ENCODE results near the gene ZFR.
"Not testable (repeated sequence)": the region's sequence is repeated elsewhere in the genome, so short reads cannot be mapped to it uniquely, and the experiment has no call there.

ZFR gene

DNA sequence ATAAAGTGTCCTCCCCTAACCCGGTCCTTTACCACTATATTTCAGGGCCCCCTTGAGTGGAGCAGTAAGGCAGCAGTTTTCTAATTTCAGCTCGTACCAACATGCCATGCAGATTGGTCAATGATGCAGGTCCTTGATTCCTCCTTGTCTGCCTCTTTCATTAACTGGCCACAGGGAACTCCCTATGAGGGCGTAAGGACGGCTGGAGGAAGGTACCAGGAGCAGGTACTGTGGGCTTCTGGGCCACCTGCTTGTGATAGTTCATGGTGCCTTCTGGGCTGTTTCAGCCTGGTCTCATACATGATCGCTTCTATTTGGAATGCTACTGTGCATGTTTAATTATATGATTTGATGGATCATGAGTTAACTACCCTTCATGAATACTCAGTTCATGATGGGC is 9.4 kb upstream of the ZFR start:
- Histone ChIP-seq H3K9me3 (ENCODE audit: control insufficient read depth in 5 of 5, low read length in 5 of 5) (peaks cover 0 to 4% (median 0%) of the 10 kb centered on the region in 5 donors), H3K4me1 (ENCODE audit: control insufficient read depth in 5 of 5, insufficient read depth in 5 of 5, low read length in 5 of 5) (no peaks in the 10 kb centered on the region), H3K9ac (ENCODE audit: low read length in 5 of 5) (no peak overlapping the region), H3K27ac (ENCODE audit: low read depth, low read length) (no peak overlapping the region), H3K36me3 (ENCODE audit: control insufficient read depth in 5 of 5, insufficient read depth in 5 of 5, low read length in 5 of 5) (no peaks in the 10 kb centered on the region), H3K27me3 (ENCODE audit: control insufficient read depth in 5 of 5, insufficient read depth in 4 of 5, low read length in 5 of 5) (no peaks in the 10 kb centered on the region), H3K4me3 (ENCODE audit: low read depth in 1 of 5, low read length in 5 of 5) (no peak overlapping the region)

DNA sequence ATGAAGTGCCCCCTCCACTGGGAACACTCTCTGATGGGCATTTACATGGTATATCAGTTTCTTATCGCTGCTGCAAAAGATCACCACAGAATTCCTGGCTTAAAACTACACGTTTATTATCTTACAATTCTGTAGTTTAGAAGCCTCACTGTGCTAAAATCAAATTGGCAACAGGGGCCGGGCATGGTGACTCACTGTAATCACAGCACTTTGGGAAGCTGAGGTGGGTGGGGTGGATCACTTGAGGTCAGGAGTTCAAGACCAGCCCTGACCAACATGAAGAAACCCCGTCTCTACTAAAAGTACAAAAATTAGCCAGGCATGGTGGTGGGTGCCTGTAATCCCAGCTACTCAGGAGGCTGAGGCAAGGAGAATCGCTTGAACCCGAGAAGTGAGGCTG is 7.8 kb upstream of the ZFR start:
- H3K4me3 ChIP-seq (ENCODE audit: low read depth in 1 of 5, low read length in 5 of 5); H3K4me1 ChIP-seq (ENCODE audit: control insufficient read depth in 5 of 5, insufficient read depth in 5 of 5, low read length in 5 of 5); H3K9ac ChIP-seq (ENCODE audit: low read length in 5 of 5); H3K36me3 ChIP-seq (ENCODE audit: control insufficient read depth in 5 of 5, insufficient read depth in 5 of 5, low read length in 5 of 5); H3K27ac ChIP-seq (ENCODE audit: low read depth, low read length); H3K27me3 ChIP-seq (ENCODE audit: control insufficient read depth in 5 of 5, insufficient read depth in 4 of 5, low read length in 5 of 5); H3K9me3 ChIP-seq (ENCODE audit: control insufficient read depth in 5 of 5, low read length in 5 of 5): not testable (repeated sequence)

DNA sequence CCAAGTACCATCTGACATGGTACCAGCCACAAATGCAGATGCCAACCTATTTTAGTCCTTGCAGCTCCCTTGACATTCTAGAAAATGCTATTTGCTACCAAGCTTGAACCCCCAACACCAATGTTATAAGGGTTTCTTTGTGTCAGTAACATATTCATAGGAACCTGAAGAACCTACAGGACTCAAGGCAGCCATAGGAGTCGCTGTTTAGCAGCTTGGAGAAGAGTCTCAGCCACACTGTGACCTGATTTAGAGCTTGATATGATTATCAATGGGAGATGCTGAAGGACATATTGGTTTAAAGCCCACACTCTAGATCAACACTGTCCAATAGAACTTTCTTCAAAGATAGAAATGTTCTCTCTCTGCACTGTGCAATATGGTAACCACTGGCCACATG is 6.4 kb upstream of the ZFR start:
- H3K36me3 ChIP-seq (ENCODE audit: control insufficient read depth in 5 of 5, insufficient read depth in 5 of 5, low read length in 5 of 5): no peaks in the 10 kb centered on the region
- H3K9me3 ChIP-seq (ENCODE audit: control insufficient read depth in 5 of 5, low read length in 5 of 5): no peaks in the 10 kb centered on the region
- no peaks in the 10 kb centered on the region for H3K27me3 ChIP-seq (ENCODE audit: control insufficient read depth in 5 of 5, insufficient read depth in 4 of 5, low read length in 5 of 5)
- no peaks in the 10 kb centered on the region for H3K4me1 ChIP-seq (ENCODE audit: control insufficient read depth in 5 of 5, insufficient read depth in 5 of 5, low read length in 5 of 5)
- no peak overlapping the region for H3K4me3 ChIP-seq (ENCODE audit: low read depth in 1 of 5, low read length in 5 of 5)
- H3K27ac ChIP-seq (ENCODE audit: low read depth, low read length): no peak overlapping the region
- H3K9ac ChIP-seq (ENCODE audit: low read length in 5 of 5): no peak overlapping the region

DNA sequence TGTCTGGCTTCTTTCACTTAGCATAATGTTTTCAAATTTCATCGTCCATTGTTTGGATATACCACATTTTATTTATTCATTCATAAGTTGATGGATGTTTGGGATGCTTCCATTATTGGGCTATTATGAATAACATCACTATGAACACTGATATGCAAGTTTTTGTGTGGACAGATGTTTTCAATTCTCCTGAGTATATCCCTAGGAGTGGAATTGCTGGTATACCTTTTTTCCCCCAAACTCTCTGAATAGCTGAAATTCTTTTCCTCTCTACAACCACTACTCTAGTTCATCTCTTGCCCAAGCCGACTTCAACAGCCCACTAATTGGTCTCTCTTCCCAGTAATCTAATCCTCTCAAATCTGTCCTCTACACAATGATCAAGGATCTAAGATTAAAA is 4.7 kb upstream of the ZFR start:
- H3K4me1 ChIP-seq (ENCODE audit: control insufficient read depth in 5 of 5, insufficient read depth in 5 of 5, low read length in 5 of 5): peaks cover 0 to 7% (median 4%) of the 10 kb centered on the region in 5 donors
- no peaks in the 10 kb centered on the region for H3K9me3 ChIP-seq (ENCODE audit: control insufficient read depth in 5 of 5, low read length in 5 of 5)
- no peaks in the 10 kb centered on the region for H3K27me3 ChIP-seq (ENCODE audit: control insufficient read depth in 5 of 5, insufficient read depth in 4 of 5, low read length in 5 of 5)
- H3K27ac ChIP-seq (ENCODE audit: low read depth, low read length): no peak overlapping the region
- H3K4me3 ChIP-seq (ENCODE audit: low read depth in 1 of 5, low read length in 5 of 5): no peak overlapping the region
- H3K36me3 ChIP-seq (ENCODE audit: control insufficient read depth in 5 of 5, insufficient read depth in 5 of 5, low read length in 5 of 5): no peaks in the 10 kb centered on the region
- no peak overlapping the region for H3K9ac ChIP-seq (ENCODE audit: low read length in 5 of 5)

DNA sequence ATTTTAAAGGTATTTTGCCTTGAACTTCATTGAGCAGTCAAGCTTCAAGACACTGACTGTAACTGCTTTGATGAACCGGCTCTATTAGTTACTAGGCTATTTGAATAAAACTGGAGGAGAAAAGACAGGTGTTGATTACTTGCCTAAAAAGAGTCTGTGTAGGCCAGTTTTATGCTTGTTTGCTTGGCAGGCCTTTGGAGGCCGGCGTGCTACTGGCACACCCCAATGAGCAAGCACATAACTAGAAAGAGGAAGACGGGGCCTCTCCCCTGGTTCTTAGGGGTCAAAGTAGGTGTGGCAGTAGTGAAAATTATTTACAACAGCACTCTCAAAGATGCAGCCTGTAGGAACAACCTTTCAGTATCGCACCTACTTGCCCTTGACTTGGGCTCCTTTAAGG is 2.1 kb upstream of the ZFR start:
- H3K27ac ChIP-seq (ENCODE audit: low read depth, low read length): no peak overlapping the region

DNA sequence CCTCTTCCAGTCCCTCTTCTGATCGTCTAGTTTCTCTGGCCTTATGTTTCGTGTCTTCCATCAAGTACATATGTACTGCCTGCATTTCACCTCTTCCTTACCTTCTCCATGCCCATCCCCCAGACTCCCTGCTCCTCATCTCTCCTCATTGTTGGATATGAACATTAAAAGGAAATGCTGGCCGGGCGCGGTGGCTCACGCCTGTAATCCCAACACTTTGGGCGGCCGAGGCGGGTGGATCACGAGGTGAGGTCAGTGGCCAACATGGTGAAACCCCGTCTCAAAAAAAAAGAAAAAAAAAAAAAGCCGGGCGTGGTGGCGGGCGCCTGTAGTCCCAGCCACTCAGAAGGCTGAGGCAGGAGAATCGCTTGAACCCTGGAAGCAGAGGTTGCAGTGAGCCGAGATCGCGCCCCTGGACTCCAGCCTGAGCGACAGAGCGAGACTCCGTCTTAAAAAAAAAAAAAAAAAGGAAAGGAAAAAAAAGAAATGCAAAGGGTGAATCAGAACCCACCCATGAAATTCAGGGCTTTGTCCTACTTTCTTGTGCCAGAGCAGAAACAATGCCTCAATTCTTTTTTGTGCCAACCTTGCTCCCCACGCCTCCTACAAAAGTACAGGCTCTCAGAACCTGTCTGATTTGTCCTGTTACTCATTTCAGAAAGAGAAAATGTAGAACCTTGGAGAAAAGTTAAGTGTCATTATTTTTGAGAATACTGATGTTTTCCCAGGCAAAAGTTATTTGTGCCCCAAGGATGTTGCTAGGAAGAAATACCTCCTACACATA is 1.5 kb upstream of the ZFR start:
- H3K9me3 ChIP-seq (ENCODE audit: control insufficient read depth in 5 of 5, low read length in 5 of 5): no peaks in the 10 kb centered on the region
- peaks cover 0 to 2% (median 0%) of the 10 kb centered on the region in 5 donors for H3K36me3 ChIP-seq (ENCODE audit: control insufficient read depth in 5 of 5, insufficient read depth in 5 of 5, low read length in 5 of 5)
- H3K27ac ChIP-seq (ENCODE audit: low read depth, low read length): no peak overlapping the region
- H3K27me3 ChIP-seq (ENCODE audit: control insufficient read depth in 5 of 5, insufficient read depth in 4 of 5, low read length in 5 of 5): no peaks in the 10 kb centered on the region
- peaks cover 0 to 22% (median 21%) of the 10 kb centered on the region in 5 donors for H3K4me1 ChIP-seq (ENCODE audit: control insufficient read depth in 5 of 5, insufficient read depth in 5 of 5, low read length in 5 of 5)
- no peak overlapping the region for H3K9ac ChIP-seq (ENCODE audit: low read length in 5 of 5)
- no peak overlapping the region for H3K4me3 ChIP-seq (ENCODE audit: low read depth in 1 of 5, low read length in 5 of 5)

More for the DNA sequence above, 2.1 kb upstream of the ZFR start:
- no peak overlapping the region for H3K4me3 ChIP-seq (ENCODE audit: low read depth in 1 of 5, low read length in 5 of 5)
- H3K4me1 ChIP-seq (ENCODE audit: control insufficient read depth in 5 of 5, insufficient read depth in 5 of 5, low read length in 5 of 5): peaks cover 0 to 22% (median 19%) of the 10 kb centered on the region in 5 donors
- no peaks in the 10 kb centered on the region for H3K36me3 ChIP-seq (ENCODE audit: control insufficient read depth in 5 of 5, insufficient read depth in 5 of 5, low read length in 5 of 5)
- no peaks in the 10 kb centered on the region for H3K27me3 ChIP-seq (ENCODE audit: control insufficient read depth in 5 of 5, insufficient read depth in 4 of 5, low read length in 5 of 5)
- H3K9ac ChIP-seq (ENCODE audit: low read length in 5 of 5): no peak overlapping the region
- H3K9me3 ChIP-seq (ENCODE audit: control insufficient read depth in 5 of 5, low read length in 5 of 5): no peaks in the 10 kb centered on the region

DNA sequence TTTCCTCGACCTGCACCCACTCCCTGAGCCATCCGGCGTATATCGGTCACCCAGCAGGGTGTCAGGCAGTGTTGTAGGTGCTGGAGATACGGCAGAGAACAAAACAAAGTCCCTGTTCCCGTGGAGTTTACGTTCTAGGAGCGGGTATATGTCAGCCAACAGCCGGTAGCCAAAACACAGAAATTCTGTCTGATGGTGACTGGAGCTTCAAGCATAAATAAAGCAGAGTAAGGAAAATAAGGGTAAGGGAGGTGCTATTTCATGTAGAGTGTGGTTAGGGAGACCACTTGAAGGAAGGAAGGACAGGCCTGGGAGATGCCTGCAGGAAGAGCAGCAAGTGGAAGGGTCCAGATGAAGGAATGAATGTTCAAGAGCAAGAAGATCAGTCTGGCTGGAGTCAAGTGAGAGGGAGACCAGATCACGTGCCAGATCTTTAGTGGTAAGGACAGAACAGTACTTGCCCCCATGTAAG is 783 bp upstream of the ZFR start:
- H3K36me3 ChIP-seq (ENCODE audit: control insufficient read depth in 5 of 5, insufficient read depth in 5 of 5, low read length in 5 of 5): peaks cover 0 to 2% (median 0%) of the 10 kb centered on the region in 5 donors
- H3K27me3 ChIP-seq (ENCODE audit: control insufficient read depth in 5 of 5, insufficient read depth in 4 of 5, low read length in 5 of 5): no peaks in the 10 kb centered on the region
- H3K4me3 ChIP-seq (ENCODE audit: low read depth in 1 of 5, low read length in 5 of 5): peak overlapping the region in 4 of 5 donors; percentile 69 to 89 (median 84)
- peak overlapping the region; percentile 89 for H3K27ac ChIP-seq (ENCODE audit: low read depth, low read length)
- peak overlapping the region in 1 of 5 donors; percentile 92 for H3K9ac ChIP-seq (ENCODE audit: low read length in 5 of 5)
- H3K4me1 ChIP-seq (ENCODE audit: control insufficient read depth in 5 of 5, insufficient read depth in 5 of 5, low read length in 5 of 5): peaks cover 0 to 22% (median 21%) of the 10 kb centered on the region in 5 donors
- no peaks in the 10 kb centered on the region for H3K9me3 ChIP-seq (ENCODE audit: control insufficient read depth in 5 of 5, low read length in 5 of 5)

DNA sequence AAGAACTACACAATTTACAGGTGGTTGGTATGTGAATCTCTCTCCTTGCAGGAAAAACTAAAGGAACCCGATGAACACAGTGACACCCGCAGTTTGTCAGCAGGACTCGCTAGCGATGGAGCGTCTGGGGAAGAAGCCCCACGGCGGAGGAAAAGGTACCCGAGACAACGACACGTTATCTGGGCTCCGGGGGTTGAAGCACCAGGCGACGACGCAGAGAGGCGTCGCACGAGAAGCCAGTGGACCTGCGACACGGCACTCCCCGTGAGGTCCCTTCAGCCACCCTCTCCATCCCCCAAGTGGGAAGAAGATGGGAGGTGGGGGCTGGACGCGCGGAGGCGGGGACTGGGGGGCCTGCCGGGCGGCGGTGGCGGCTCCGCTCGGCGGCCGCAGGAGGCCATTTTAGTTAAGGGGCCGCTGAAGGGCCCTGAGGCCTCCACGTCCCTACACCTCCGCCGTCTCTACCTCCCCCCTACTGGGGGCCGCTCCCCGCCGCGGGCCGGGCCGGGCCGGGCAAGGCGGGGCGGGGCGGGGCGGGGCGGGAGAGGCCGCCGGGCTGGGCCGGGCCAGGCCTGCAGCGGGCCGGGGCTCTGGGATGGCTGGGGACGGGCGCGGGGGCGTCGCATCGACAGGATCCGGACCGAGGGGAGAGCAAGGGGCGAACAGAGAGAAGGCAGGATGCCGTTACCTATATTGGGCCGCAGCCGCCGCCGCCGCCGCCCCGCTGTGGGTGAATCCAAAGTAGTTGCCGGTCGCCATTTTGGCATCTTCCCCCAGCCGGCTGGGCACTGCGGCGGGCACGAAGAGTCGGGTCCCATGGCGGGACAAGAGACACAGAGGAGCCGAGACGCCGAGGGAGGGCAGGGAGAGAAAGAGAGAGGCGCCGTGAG is 754 bp downstream of the ZFR start:
- Histone ChIP-seq H3K27me3 (ENCODE audit: control insufficient read depth in 5 of 5, insufficient read depth in 4 of 5, low read length in 5 of 5) (no peaks in the 10 kb centered on the region), H3K9ac (ENCODE audit: low read length in 5 of 5) (peak overlapping the region; percentile 78 to 96 (median 90)), H3K27ac (ENCODE audit: low read depth, low read length) (peak overlapping the region; percentile 89), H3K4me1 (ENCODE audit: control insufficient read depth in 5 of 5, insufficient read depth in 5 of 5, low read length in 5 of 5) (peaks cover 0 to 24% (median 22%) of the 10 kb centered on the region in 5 donors), H3K9me3 (ENCODE audit: control insufficient read depth in 5 of 5, low read length in 5 of 5) (no peaks in the 10 kb centered on the region), H3K36me3 (ENCODE audit: control insufficient read depth in 5 of 5, insufficient read depth in 5 of 5, low read length in 5 of 5) (peaks cover 0 to 2% (median 0%) of the 10 kb centered on the region in 5 donors), H3K4me3 (ENCODE audit: low read depth in 1 of 5, low read length in 5 of 5) (peak overlapping the region; percentile 79 to 89 (median 82))

DNA sequence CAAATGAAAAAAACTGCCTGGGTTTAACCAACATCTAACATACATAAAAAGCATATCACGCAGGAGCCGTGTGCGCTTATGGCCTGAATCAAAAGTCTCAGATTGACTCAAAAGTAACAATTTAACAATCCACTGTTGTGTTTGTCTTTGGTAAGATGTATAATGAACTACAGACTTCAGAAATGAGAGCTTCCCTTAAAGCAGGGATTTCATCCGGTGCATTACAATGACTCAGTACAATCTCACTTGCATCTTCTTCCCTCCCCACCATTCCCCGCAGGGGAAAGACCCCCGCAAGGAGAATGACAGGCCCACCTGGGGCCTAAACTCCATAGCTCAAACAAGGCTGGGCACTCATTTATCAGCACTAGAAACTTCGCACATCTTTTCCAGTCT is 1.4 kb downstream of the ZFR start:
- peak overlapping the region; percentile 89 for H3K27ac ChIP-seq (ENCODE audit: low read depth, low read length)
- no peaks in the 10 kb centered on the region for H3K27me3 ChIP-seq (ENCODE audit: control insufficient read depth in 5 of 5, insufficient read depth in 4 of 5, low read length in 5 of 5)
- peaks cover 0 to 24% (median 22%) of the 10 kb centered on the region in 5 donors for H3K4me1 ChIP-seq (ENCODE audit: control insufficient read depth in 5 of 5, insufficient read depth in 5 of 5, low read length in 5 of 5)
- peak overlapping the region; percentile 76 to 96 (median 85) for H3K9ac ChIP-seq (ENCODE audit: low read length in 5 of 5)
- H3K9me3 ChIP-seq (ENCODE audit: control insufficient read depth in 5 of 5, low read length in 5 of 5): no peaks in the 10 kb centered on the region
- peak overlapping the region; percentile 75 to 89 (median 82) for H3K4me3 ChIP-seq (ENCODE audit: low read depth in 1 of 5, low read length in 5 of 5)
- peaks cover 0 to 2% (median 0%) of the 10 kb centered on the region in 5 donors for H3K36me3 ChIP-seq (ENCODE audit: control insufficient read depth in 5 of 5, insufficient read depth in 5 of 5, low read length in 5 of 5)
